Islet precursor cell (in vitro differentiated cells): ENCODE results near the gene PRKCA.

ENCODE experiments used
- DNase-seq: peaks from one replicate; pipeline ENCODE4 v3.0.0-alpha.2; 2018

Gene PRKCA

DNA sequence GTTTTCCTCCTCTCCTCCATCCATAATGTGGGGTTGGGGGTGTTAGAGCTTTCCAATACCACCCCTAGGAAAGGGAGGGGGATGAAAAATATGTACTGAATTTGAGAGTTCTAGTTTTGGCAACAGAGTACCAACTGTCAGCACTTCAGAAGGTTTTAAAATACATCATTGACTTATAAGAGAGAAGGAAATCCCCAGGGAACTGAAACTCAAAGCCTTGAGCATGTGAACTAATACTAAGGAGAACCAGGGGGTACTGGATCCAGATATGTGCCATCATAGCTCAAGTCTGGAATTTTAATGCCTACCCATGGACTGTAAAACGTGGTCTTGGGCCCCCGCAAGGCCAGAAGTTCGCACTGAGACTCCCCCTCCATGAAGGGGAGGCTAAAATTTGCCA is 548.3 kb downstream of the PRKCA start:
- no peak for DNase-seq

DNA sequence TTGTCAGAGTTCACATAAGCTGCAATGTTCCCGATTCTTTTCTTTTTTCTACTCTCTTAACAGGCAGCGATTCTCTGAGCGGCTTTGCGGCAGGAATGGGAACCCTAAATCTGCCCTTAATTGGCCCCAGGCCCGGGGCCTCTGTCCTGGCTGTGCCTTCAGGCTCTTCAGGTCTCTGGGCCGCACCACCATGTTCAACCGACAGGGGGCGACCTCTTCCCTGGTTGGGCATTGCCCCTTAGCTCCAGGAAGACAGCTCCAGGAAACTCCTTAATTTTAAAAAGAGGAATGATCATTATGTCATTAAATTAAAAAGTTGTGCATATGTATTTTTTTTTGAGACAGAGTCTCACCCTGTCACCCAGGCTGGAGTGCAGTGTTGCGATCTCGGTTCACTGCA is 552.8 kb downstream of the PRKCA start:
- DNase-seq, result no peak

DNA sequence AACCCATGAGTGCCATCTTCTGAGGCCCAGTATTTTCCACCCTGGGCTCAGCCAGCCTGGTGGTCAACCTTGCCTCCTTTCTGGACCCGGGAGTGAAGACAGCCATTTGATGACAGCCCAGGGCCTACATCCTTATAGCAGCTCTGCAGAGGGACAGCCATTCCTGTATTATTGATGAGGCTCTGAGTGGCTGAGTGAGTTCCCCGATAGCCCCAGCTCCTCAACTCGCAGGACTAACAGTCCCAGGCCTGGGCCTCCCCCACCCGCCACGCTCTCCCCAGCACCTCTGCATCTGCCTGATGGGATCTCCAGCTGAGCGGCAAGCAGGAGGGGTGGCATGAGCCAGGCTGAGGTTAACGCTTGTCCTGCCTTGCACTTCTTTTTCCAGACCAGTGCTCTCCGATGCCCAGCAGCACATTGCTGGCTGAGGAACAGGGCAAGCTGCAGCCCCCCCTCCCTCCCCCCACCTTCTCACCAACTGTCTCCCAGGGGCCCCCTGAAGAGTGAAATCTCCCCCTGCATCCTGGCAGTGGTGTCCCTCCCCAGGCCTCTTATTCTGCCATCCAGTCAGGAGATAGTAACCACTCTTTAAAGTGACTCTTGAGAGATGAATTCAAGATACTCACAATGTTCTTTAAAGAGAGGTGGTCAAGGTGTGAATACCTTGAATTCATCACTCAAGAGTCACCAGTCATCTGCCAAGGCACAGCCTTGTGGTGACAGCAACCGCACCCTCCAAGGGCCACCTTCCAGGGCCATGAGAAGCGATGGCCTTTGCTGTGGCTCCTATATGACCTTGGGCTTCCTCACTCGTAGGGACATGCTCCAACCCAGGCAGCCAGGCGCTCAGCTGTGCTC is 556.0 kb downstream of the PRKCA start:
- no peak for DNase-seq

DNA sequence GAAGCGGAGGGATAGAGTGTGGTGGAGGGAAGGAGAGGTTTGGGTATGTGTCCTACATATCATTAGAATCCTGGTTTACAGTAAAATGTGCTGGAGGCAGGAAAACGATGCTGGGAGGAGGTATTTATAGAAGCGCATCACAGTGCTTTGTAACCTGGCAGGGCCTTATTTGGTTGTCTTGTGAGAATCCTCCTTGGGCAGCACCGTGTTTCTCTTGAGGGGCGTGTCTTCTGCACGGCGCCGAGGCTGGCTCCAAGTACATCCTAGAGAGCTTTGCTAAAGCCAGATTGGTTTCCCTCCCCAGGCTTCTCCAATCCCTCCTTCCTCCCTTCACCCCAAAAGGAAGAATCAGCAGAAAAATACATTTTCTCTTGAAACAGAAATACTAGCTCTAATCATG is 556.9 kb downstream of the PRKCA start:
- no peak for DNase-seq

DNA sequence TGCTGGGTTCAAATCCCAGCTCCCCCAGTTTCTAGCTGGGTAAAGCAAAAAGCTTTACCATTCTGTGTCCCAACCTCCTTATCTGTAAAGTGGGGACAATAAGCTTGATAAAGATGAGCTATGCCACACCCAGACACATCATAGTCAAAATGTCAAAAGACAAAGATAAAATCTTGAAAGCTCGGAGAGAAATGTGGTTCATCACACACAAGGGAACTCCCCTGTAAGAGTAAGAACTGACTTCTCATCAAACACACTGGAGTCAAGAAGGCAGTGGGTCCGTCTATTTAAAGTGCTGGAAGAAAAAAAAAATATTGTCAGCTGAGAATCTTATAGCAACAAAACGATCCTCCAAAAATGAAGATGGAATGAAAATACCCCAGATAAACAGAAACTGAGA is 557.8 kb downstream of the PRKCA start:
- no peak for DNase-seq
